Measurements from ENCODE around the gene MT1E.

DNA sequence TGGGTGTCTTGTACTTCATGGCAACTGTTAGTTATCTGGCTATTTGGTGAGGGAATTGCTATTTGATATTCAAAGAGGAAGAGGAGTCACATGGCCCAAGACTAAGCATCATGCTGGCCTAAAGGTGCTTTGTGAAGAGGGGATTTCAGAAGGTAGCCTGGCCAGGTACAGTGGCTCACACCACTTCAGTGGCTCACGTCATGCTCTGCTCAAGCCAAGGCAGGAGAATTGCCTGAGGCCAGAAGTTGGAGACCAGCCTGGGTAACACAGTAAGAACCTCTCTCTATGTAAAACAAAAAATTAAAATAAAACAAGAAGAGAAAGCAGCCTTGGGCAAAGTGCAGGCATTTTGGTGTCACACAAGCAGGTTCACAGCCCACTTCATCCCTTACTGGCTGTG lies 19.7 kb downstream of the MT1E start:
- no peak for TF ChIP-seq JUN (CRISPR knock-in tag; IDR thresholded peaks at IDR 0.05)
- TF ChIP-seq TP53 (CRISPR knock-in tag; IDR thresholded peaks at IDR 0.05), result no peak
- TF ChIP-seq, protein P1, sequence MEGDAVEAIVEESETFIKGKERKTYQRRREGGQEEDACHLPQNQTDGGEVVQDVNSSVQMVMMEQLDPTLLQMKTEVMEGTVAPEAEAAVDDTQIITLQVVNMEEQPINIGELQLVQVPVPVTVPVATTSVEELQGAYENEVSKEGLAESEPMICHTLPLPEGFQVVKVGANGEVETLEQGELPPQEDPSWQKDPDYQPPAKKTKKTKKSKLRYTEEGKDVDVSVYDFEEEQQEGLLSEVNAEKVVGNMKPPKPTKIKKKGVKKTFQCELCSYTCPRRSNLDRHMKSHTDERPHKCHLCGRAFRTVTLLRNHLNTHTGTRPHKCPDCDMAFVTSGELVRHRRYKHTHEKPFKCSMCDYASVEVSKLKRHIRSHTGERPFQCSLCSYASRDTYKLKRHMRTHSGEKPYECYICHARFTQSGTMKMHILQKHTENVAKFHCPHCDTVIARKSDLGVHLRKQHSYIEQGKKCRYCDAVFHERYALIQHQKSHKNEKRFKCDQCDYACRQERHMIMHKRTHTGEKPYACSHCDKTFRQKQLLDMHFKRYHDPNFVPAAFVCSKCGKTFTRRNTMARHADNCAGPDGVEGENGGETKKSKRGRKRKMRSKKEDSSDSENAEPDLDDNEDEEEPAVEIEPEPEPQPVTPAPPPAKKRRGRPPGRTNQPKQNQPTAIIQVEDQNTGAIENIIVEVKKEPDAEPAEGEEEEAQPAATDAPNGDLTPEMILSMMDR (IDR thresholded peaks at IDR 0.05), result no peak
- TF ChIP-seq, protein P2, sequence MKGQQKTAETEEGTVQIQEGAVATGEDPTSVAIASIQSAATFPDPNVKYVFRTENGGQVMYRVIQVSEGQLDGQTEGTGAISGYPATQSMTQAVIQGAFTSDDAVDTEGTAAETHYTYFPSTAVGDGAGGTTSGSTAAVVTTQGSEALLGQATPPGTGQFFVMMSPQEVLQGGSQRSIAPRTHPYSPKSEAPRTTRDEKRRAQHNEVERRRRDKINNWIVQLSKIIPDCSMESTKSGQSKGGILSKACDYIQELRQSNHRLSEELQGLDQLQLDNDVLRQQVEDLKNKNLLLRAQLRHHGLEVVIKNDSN (CRISPR knock-in tag; IDR thresholded peaks at IDR 0.05), result no peak
- no peak for TF ChIP-seq GTF2I (CRISPR knock-in tag; conservative IDR thresholded peaks at IDR 0.05)
- TF ChIP-seq, protein P3, sequence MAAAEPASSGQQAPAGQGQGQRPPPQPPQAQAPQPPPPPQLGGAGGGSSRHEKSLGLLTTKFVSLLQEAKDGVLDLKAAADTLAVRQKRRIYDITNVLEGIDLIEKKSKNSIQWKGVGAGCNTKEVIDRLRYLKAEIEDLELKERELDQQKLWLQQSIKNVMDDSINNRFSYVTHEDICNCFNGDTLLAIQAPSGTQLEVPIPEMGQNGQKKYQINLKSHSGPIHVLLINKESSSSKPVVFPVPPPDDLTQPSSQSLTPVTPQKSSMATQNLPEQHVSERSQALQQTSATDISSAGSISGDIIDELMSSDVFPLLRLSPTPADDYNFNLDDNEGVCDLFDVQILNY (CRISPR knock-in tag; IDR thresholded peaks at IDR 0.05), result no peak
- TF ChIP-seq, protein P4, sequence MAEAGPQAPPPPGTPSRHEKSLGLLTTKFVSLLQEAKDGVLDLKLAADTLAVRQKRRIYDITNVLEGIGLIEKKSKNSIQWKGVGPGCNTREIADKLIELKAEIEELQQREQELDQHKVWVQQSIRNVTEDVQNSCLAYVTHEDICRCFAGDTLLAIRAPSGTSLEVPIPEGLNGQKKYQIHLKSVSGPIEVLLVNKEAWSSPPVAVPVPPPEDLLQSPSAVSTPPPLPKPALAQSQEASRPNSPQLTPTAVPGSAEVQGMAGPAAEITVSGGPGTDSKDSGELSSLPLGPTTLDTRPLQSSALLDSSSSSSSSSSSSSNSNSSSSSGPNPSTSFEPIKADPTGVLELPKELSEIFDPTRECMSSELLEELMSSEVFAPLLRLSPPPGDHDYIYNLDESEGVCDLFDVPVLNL (CRISPR knock-in tag; IDR thresholded peaks at IDR 0.05; ENCODE audit: borderline replicate concordance, low read depth), result no peak
- no peak for TF ChIP-seq NR2C2 (CRISPR knock-in tag; IDR thresholded peaks at IDR 0.05)
- no peak for TF ChIP-seq CREM (CRISPR knock-in tag; IDR thresholded peaks at IDR 0.05)
- TF ChIP-seq, protein P5, sequence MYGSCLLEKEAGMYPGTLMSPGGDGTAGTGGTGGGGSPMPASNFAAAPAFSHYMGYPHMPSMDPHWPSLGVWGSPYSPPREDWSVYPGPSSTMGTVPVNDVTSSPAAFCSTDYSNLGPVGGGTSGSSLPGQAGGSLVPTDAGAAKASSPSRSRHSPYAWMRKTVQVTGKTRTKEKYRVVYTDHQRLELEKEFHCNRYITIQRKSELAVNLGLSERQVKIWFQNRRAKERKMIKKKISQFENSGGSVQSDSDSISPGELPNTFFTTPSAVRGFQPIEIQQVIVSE (CRISPR knock-in tag; IDR thresholded peaks at IDR 0.05; ENCODE audit: borderline replicate concordance), result no peak
- TF ChIP-seq ZNF121 (CRISPR knock-in tag; IDR thresholded peaks at IDR 0.05), result no peak
- TF ChIP-seq, protein P6, sequence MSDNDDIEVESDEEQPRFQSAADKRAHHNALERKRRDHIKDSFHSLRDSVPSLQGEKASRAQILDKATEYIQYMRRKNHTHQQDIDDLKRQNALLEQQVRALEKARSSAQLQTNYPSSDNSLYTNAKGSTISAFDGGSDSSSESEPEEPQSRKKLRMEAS (CRISPR knock-in tag; IDR thresholded peaks at IDR 0.05), result no peak

All from WTC11 (cell line).